Hypothalamus (tissue), 51 donors: ENCODE data around the gene ZPLD1.

Experiments used
- DNase-seq, 51 donors: peaks; one replicate each; lab custom pipeline; 2025; lab: John Stamatoyannopoulos, UW

The ZPLD1 gene

GRCh38 chr3:102434715-102435114, at the start of gene ZPLD1:
ZPLD1 (plus strand) TSS chr3:102435015; CDS start chr3:102438488, 3,473 bp downstream.
- no peak for DNase-seq

DNA sequence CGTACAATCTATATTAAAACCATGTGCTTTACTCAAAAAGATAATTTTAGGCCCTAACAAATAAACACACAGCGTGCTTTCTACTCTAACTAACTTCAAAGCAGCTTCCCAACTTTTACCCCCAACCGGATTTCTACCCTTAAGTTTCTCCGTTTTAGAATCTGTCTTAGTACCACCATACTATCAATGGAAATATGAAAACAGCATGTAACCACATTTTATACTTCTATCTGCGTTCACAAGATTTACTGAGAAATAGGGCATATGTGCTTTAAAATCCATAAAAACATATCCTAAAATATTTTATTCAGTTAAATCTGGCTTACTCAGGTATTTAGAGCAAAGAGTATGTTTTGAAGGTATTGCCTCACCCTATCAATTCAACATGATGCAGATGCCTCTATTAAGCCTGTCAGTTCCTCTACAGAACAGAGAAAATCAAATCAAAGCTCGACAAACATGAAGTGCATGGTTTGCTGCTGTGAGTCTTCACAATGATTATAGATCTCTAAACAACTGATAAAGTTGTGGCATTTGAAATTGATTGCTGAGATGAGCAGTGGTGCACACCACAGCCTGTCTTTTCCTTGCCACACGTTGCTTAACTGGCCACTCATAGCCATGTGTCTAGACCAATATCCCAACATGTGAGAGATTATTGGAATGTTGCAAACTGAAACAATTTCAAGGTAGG, 44.5 kb upstream of the ZPLD1 start:
- no peak for DNase-seq

DNA sequence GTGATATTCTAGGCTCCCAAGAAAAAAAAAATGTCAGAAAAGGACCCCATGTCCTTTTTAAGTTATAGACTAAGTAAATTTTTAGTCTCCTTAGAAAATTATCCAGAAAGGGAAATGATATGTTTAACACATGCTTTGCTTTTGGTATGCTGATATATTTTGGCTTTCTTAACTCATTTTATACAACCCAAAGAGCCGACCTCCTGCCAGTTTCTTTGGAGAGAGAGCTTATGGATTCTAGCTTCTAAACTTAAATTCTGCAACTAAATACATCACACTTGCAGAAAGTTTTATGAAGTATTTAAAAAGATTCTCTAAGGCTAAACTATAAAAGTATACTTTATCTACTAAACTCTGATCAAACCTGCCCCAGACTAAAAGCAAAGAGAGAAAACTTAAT, 43.9 kb upstream of the ZPLD1 start:
- DNase-seq: no peak

DNA sequence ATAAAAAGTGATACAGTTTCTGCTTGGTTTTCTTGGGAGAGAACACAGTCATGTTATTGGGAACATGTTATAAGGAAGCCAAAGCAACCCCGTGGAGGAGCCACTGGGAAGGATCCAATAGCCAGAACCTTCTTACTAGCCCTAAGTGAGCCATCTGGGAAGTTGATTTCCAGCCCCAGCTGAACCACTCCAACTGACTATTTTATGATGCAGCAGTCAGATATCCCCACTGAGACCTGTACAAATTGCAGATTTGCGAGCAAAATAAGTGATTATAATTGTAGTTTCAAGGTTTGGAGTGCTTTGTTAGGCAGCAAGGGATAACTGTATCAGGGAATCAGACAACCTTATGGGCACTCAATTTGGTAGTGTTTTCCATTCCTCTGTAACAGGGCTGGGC, 43.3 kb upstream of the ZPLD1 start:
- DNase-seq: no peak

- DNase-seq: no peak
Measured at GRCh38 chr3:102394517-102394916, 40.3 kb upstream of the ZPLD1 start.

GRCh38 chr3:102398176-102398575, 36.6 kb upstream of the ZPLD1 start:
- DNase-seq: no peak

GRCh38 chr3:102398666-102399065, 36.1 kb upstream of the ZPLD1 start:
- DNase-seq: no peak

DNA sequence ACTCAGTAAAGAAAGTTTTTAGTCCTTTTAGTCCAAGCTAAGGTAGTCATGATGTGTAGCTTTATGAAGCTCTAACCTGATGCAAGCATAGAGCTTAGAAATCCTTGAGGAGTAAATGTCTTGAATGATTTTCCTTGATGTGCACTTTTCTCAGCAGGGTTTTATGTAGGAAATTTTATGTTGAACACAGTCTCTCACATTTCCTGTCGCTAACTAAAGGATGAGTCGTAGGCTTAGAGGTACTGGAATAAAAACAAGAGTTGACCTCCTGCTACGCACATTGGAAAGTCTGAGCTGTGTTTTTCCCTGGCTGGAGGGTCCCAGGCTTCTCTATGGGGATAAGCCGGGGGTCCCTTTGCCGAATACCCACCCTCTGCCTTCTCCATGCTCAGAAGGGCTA, 34.7 kb upstream of the ZPLD1 start:
- DNase-seq: no peak

GRCh38 chr3:102400766-102401165, 34.0 kb upstream of the ZPLD1 start:
- DNase-seq: no peak

DNA sequence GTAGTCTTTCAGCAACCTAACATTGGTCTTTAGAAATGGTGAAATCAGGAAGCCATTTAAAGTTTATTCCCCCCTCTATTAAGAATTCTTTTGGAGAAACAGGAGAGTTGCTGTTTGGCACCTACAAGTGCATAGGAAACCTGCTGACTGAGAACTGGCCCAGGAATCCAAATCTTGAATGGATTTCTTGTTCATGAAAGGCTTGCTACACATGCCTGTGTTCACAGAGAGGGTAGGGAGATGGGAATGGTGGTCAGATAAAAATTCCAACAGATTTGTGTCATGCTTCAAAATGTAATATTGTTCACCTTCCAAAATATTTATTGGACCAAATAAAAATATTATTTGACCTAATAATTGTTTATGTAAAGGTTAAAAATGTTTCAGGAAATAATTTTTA, 24.2 kb upstream of the ZPLD1 start:
- DNase-seq: no peak

- no peak for DNase-seq
Measured at GRCh38 chr3:102415553-102415952, 19.3 kb upstream of the ZPLD1 start.

- no peak for DNase-seq
Measured at GRCh38 chr3:102419786-102420185, 15.0 kb upstream of the ZPLD1 start.

- no peak for DNase-seq
Measured at GRCh38 chr3:102441832-102442231, 7.0 kb downstream of the ZPLD1 start.

DNA sequence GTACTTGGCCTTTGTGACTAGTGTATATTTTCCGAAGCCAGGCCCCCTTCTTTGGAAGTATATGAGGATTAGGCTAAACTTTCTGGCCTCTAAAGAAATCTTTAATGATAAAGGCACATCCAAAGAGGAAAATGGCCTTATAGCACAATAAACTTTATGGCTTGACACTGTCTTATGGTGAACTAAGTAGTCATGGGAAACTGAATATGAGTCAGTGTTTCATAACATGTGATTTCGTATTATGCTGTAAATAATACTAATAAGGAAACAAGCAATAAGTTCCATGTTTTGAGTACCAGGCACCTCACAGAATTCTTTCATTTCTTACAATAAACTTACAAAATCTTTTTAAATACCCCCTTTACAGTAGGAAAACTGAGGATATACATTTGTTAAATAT, 8.2 kb downstream of the ZPLD1 start:
- DNase-seq: no peak

DNA sequence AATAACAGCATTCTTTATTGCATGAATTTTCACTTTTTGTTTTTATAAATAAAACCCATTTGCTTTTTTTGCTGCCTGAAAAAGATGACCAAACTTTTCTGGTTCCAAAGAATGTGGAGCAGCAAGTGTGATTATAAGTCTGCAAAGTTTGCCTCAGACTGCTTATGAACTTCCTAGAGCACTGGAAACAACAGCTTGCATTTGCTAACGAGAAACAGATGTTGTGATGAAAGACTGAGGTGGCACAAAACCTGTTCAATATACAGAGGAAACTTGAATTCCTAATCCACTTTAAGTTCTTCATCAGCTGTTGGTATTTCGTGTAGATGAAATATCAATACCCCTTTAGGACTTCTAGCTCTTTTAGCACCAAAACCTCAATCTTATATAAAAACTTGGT, 9.3 kb downstream of the ZPLD1 start:
- DNase-seq: no peak

GRCh38 chr3:102447272-102447671, 12.5 kb downstream of the ZPLD1 start:
- no peak for DNase-seq

DNA sequence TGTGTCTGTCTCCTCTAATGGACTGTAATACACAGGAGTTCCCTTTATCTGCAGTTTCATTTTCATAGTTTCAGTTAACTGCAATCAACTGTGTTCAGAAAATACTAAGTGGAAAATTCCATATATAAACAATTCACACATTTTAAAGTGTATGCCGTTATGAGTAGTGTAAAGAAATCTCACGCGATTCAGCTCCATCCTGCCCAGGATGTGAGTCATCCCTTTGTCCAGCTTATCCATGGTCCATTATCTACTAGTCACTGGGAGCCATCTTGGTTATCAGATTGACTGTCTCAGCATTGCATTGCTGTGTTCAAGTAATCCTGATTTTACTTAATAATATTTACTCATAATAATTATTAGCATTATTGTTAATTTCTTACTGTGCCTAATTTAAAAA, 14.5 kb downstream of the ZPLD1 start:
- DNase-seq: no peak

GRCh38 chr3:102449930-102450329, 15.1 kb downstream of the ZPLD1 start:
- no peak for DNase-seq

DNA sequence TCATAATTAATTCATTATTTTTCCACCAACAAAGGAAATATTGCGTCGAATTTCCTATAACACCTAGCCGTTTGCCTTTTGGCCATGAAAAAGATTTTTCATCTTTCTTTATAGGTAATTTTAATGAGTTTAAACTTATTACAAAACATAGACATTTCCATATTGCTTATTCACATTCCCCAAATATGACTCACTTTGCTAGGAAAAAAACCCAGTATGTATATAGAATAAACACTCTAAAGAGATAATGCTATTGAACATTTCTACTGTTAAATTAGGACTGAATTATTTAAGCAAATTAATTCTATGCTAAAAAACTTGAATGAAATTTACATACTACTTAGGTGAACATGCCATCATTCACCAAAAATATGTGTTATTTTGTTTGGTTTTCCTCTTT, 16.2 kb downstream of the ZPLD1 start:
- DNase-seq: no peak

- DNase-seq: no peak
Measured at GRCh38 chr3:102451543-102451942, 16.7 kb downstream of the ZPLD1 start.

DNA sequence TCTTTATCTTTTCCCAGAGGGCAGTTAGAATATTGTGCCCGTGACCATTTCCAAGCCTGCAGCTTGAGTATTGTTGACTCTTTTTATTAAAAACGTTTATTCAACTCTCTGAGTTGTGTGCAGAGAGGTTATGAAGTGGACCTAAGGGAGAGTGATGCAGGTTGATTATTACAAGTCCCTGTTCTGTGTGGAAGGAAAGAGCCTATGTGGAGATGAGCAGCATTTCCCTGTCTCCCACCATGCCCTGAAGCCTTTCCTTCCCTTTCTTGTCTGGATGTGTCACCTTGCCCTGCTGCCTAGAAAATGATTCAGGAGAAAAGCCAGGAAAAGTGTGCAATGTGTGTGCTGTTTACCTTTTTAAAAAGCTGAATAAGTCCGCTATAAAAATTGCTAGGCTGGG, 19.4 kb downstream of the ZPLD1 start:
- DNase-seq: no peak

DNA sequence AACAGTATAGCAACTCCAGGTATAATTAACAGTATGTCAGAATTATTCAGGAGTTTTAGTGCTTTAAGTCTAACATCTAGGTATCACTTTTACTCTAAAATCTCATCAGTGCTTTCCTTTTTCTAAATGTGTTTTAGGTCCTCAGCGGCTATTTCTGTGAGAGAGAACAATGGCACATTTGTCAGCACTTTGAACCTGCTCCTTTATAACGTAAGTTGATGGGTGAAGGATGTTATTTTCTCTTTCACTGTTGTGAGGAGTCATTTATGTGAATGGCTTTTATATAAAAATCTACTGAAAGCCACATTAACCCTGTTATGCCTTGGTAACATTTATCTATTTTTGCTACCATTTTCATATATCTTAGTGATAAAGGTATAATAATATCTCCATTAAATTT, 22.8 kb downstream of the ZPLD1 start:
- DNase-seq: no peak

DNA sequence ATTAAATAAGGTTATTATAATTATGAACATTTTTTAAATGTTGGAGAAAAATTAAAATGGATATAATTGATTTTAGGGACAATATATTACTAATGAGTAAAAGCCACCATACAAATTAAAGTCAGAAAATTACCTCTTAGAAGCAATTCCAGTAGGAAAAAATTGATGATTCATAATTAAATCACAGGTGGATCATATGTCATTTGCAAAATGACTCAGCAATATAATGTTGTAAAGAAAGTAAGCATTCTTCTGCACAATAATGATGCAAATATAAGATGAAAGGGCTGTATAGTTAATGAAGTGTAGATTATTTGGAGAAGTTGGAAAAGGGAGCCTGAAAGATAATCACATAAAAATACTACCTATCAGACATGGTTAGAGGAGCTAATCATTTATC, 25.8 kb downstream of the ZPLD1 start:
- DNase-seq: no peak
